Activated T-cell treated with anti-CD3 and anti-CD28 coated beads for 24 hours (primary cell): ENCODE results near the gene BCDIN3D.
"Not testable (repeated sequence)": the region's sequence is repeated elsewhere in the genome, so short reads cannot be mapped to it uniquely, and the experiment has no call there.

ENCODE experiments used
- DNase-seq: peaks from one replicate; pipeline ENCODE4 v3.0.0-alpha.2; 2020; ENCODE audit warnings: low read depth

The BCDIN3D gene

GRCh38 chr12:49842519-49843352 lies at the start of gene BCDIN3D:
Gene BCDIN3D (minus strand): TSS chr12:49843106. CDS start chr12:49843087, 19 bp downstream.
- DNase-seq: peak; percentile 95

GRCh38 chr12:49892084-49892731 lies 49.3 kb upstream of the BCDIN3D start:
- no peak for DNase-seq

GRCh38 chr12:49891476-49891875 lies 48.6 kb upstream of the BCDIN3D start:
- DNase-seq: no peak

GRCh38 chr12:49891012-49891411 lies 48.1 kb upstream of the BCDIN3D start:
- no peak for DNase-seq

GRCh38 chr12:49890096-49890461 lies 47.2 kb upstream of the BCDIN3D start:
- DNase-seq: no peak

GRCh38 chr12:49889361-49890095 lies 46.6 kb upstream of the BCDIN3D start:
- DNase-seq: no peak

GRCh38 chr12:49888461-49889151 lies 45.7 kb upstream of the BCDIN3D start:
- no peak for DNase-seq

GRCh38 chr12:49887536-49888401 lies 44.9 kb upstream of the BCDIN3D start:
- no peak for DNase-seq

- no peak for DNase-seq
These were observed 44.2 kb upstream of the BCDIN3D start for GRCh38 chr12:49887091-49887490.

GRCh38 chr12:49885663-49886461 lies 43.0 kb upstream of the BCDIN3D start:
- DNase-seq: no peak

- no peak for DNase-seq
These were observed 42.2 kb upstream of the BCDIN3D start for GRCh38 chr12:49885118-49885517.

- no peak for DNase-seq
These were observed 40.1 kb upstream of the BCDIN3D start for GRCh38 chr12:49882851-49883464.

- DNase-seq: no peak
These were observed 39.4 kb upstream of the BCDIN3D start for GRCh38 chr12:49882248-49882850.

GRCh38 chr12:49881415-49882247 lies 38.7 kb upstream of the BCDIN3D start:
- DNase-seq: no peak

- DNase-seq: no peak
These were observed 38.0 kb upstream of the BCDIN3D start for GRCh38 chr12:49880756-49881414.

- not testable (repeated sequence) for DNase-seq
These were observed 36.2 kb upstream of the BCDIN3D start for GRCh38 chr12:49879065-49879464.

- DNase-seq: no peak
These were observed 35.1 kb upstream of the BCDIN3D start for GRCh38 chr12:49878021-49878420.

GRCh38 chr12:49877066-49877465 lies 34.2 kb upstream of the BCDIN3D start:
- DNase-seq: no peak
